NCI-H1092 treated with DMSO at 0.1 percent for 48 hours (cell line): ENCODE data around the gene MYO1G.

Experiments
- DNase-seq: peaks from one replicate; lab custom pipeline; 2025; lab: John Stamatoyannopoulos, UW

MYO1G gene

DNA sequence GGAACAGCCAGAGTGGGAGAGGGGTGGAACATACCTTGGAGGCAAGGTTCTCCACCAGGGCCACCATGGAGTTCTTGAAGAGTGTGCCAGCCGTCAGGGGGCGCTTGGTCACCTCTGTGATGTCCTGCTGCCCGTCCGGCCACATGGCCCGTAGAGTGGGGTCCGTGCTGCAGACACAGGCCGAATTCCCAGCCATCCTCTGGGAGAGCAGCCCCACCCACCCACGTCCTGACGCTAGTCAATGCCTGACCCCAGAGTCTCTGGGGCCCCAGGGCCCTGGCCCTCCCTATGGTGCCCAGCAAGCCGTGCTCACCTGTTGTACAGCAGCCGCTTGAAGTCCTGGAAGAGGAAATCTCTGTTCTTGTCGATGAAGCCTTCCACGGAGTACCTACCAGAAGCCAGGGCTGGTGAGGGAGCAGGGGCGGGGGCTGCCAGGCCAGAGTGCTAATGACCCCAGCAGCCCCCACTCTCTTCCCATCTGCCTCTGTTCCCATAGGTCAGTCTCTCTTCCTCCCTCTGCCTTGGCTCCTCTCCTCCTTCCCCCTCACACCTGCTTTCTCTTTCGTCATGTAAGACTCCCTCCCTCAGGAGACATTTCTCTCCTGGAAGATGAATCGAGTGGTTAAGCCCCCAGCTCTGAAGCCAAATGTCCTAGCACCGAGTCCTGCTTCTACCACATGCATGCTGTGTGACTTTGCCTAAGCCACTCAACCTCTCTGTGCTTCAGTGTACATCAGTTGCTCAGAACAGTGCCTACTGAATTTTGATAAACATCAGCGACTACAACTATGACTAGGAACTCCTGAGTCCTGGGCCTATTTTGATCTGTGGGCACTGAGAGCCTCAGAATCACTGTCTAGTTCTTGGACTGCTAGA lies 11.0 kb downstream of the MYO1G start:
- no peak for DNase-seq

DNA sequence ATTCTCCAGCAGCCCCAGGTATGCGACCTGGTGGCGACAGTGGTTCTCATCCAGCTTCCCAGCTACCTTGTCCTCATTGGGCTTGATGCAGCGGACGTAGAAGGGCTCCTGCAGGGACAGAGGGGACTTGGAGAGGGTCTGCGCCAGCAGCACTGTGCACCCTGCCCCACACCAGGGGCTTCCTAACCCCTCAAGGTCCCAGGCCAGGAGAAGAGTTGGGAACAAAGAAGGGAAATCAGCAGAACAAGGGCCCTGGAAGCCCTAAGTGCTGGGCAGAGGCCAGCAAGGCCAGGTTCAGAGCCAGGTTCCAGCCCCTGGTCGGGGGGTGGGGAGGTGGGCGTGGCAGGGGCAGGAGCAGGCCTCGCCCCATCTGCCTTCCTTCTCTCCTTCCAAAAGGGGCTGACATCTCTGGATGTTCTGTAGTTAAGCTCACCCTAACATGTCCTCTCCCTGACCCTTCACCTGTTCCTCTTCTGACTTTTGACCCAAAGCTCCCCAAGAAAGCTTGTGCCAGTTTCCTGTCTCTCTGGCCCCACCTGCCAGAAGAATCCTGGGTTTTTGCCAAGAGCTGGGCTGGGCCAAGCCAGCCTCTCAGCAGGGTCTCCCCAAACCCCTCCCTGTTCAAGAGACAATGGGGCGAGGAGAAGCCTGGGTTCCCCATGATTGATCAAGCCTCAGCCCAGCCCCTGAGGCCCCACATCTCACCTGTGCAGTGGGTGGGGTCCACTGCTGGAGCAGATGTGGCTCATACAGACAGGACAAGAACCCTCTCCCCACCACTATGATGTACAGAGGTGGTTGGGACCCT lies 11.9 kb downstream of the MYO1G start:
- no peak for DNase-seq

DNA sequence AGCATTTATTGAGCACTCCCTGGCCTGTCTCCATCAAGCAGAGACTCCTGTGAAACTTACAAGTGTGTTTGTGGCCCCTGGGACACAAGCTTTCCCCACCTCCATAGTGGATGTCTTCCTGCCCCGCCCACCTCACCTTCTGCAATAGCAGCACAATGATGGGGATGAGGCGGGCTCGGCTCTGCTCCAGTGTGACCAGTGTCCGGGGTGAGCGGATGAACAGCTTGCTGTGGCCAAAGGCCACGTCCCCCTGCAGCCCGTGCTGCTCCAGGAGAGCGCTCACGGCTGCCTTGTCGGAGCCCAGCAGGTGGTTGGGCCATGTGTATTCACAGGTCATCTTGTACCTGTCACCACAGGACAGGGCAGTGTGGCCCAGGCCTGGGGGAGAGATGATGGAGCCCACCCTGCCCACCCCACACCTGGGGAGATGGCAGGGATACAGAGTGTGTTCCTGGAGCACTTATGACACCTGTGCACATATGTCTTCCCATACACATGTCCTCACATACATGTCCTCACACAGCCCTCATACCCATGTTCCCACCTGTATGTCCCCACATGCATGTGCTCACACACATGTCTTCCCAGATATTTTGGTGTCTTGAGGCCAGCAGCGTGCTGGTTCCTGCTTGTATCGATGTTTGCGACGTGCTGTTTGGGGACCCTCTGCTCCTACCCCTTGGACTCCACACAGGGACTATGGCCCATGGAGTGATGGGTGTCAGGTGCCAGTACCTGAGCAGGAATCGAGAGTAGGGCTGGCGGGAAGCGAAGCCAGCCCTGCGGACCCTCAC lies 12.7 kb downstream of the MYO1G start:
- DNase-seq = no peak

DNA sequence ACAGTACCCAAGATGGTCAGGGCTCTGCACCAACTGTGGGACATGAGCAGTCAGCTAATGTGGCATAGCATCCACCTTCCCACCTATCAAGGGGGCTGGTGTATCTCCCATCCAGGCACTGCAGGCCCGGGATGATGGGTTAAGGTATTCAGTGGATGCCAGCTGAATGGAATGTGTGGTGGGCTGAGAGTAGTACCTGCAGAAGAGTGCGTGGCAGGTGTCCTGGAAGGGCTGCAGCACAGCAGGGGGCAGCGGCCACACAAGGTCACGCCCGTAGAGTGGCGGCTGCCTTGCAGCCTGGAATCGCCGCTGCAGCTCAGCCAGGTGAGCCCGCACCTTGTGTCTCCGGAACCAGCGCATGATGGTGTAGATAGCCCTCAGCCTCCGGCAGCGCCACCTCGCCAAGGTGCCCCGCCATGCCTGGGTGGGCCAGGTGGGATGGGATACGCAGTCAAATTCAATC lies 13.3 kb downstream of the MYO1G start:
- no peak for DNase-seq

GRCh38 chr7:44964831-44965440 lies 13.9 kb downstream of the MYO1G start:
- no peak for DNase-seq

- no peak for DNase-seq
Observed at GRCh38 chr7:44964384-44964830, 14.4 kb downstream of the MYO1G start.

- no peak for DNase-seq
Observed at GRCh38 chr7:44963364-44964290, 15.2 kb downstream of the MYO1G start.

GRCh38 chr7:44962483-44963251 lies 16.1 kb downstream of the MYO1G start:
- DNase-seq = peak; percentile 24

- DNase-seq = no peak
Observed at GRCh38 chr7:44961844-44962482, 16.9 kb downstream of the MYO1G start.

GRCh38 chr7:44960011-44960580 lies 18.7 kb downstream of the MYO1G start:
- DNase-seq = no peak

GRCh38 chr7:44959433-44959951 lies 19.3 kb downstream of the MYO1G start:
- DNase-seq = no peak

GRCh38 chr7:44958645-44959344 lies 20.0 kb downstream of the MYO1G start:
- no peak for DNase-seq

DNA sequence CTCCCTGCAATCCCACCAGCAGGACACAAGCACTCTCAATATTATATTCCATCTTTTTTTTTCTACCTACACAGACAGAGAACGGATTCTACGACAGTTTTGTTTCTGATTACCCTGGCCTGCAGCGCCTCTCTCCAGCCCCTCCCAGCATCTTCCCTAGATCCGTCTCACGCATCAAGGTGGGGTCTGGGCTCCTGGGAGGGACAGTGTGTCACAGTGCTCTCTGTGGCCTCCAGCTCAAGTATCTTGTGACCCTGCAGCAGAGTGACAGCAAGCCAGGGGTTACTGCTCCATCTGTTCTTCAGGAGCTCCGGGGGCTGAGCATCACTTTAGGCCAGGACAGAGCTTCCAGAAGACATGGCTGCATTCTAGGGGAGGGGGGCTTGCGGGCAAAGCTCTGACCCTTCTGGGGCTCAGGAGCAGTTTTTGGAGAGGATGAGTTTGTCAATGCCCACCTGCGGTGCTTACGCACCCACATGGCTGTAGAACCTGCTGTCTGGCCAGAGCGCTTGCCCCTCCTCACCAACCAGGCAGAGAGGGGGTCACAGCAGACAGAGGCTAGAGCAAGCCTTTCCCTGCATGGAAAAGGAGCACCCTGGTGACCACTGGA lies 22.6 kb downstream of the MYO1G start:
- no peak for DNase-seq

DNA sequence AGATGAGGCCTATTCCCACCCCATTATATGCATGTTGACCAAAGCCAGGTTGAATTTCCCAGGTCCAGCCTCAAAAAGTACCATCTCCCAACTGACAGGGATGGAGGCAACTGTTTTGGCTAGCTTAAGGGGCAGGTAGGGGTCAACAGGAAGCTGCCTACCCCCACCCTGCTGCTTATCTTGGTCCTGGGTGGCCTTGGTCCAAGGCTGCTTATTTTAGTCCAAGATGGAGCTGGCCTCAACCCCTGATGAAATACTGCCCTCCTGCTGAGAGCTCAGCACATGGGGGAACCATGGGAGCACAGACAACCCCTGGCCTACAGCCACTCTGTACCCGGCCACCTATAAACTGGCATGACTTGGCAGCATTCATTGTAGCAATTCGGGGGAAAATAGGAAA lies 23.1 kb downstream of the MYO1G start:
- no peak for DNase-seq

DNA sequence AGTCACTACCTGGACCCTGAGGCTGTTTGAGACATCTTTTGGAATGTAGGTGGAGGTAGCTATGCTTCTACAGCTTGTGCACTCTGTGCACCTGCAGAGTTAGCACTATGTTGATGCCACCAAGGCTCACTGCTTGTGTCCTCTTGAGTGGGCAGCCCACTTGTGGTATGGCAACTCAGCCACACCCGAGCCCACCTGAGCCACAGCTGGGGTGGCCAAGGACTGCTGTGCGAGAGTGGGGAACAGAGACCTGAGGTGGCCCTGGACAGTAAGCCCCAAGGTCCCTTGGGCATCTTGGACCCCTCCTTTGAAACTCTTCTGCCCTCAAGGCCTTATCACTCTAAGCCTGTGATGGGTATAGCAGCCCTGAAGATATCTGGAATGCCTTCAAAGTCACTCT lies 25.7 kb downstream of the MYO1G start:
- DNase-seq = no peak

GRCh38 chr7:44949303-44949702 lies 29.5 kb downstream of the MYO1G start:
- DNase-seq = no peak

DNA sequence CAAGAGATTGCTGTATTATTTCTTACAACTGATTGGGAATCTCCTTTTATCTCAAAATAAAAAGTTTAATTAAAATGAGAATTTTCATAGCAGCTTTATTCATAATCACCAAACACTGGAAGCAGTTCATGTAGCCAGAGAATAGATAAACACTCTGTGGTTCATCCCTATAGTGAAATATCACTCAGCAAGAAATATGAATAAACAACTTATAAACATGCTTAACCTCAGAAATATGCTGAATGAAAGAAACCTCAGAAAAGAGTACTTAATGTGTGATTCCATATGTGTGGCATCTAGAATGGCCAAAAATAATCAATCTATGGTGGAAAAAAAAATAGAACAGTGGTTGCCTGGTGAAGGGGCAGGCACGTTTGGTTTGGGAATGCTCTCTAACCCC lies 33.3 kb downstream of the MYO1G start:
- DNase-seq = no peak

DNA sequence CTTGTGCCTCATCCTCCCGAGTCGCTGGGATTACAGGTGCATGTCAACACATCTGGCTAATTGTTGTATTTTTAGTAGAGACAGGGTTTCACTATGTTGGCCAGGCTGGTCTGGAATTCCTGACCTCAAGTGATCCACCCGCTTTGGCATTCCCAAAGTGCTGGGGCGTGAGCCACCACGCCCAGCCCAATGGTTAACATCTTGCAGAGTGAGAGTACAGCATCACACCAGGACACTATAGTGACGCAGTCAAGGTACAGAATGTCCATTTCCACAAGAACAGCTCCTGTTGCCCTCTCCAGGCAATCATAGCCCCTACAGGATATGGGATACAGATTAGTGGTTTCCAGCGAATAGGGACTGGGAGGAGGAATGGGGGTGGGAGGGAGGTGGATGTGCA lies 34.0 kb downstream of the MYO1G start:
- DNase-seq = no peak
